A673 (cell line): ENCODE results near the gene RTRAF. TPM values are rescaled to one million over a fixed set of nuclear protein-coding genes. Genes with fewer than 3 reads are reported as not detected.
A peak's percentile ranks its signal among the peaks of the same experiment; 100 is the strongest.

Experiments
- BruUV-seq: library from RNA; stranded (reverse); fragments of 400-500 nt; replicated peaks from 2 replicates; lab custom pipeline; 2021; lab: Mats Ljungman, UMichigan
- CTCF ChIA-PET: fragments of 300-600 bp; sonication (Branson Sonifier 250); formaldehyde crosslinking; loops from one replicate; lab custom pipeline; 2022; ENCODE audit warnings: antibody characterized with exemption; lab: Charles Lee
- POLR2A ChIA-PET: fragments of 300-600 bp; sonication (Branson Sonifier 250); formaldehyde crosslinking; loops from one replicate; lab custom pipeline; 2022; ENCODE audit warnings: antibody characterized with exemption; ENCODE audit not compliant: low non-redundant PET; lab: Charles Lee
- DNase-seq: peaks from one replicate; pipeline ENCODE4 v3.0.0-alpha.2; 2015; ENCODE audit warnings: low spot score
- H3K27ac ChIP-seq: fragments of 200-600 bp; sonication (generic); 2 replicates; pipeline ENCODE4 v1.5.1; 2016; ENCODE audit warnings: mixed run types, low read depth, mild to moderate bottlenecking, mixed read lengths, antibody characterized with exemption, low read length; ENCODE audit not compliant: poor library complexity, severe bottlenecking
- H3K27me3 ChIP-seq: fragments of 200-600 bp; sonication (generic); replicated peaks from 2 replicates; pipeline ENCODE4 v1.6.1; 2017; ENCODE audit warnings: mixed run types, low read depth, mild to moderate bottlenecking, mixed read lengths, antibody characterized with exemption, low read length; ENCODE audit not compliant: insufficient read depth, poor library complexity
- H3K36me3 ChIP-seq: fragments of 200-600 bp; sonication (generic); 2 replicates; pipeline ENCODE4 v1.6.1; 2016; ENCODE audit warnings: mixed run types, mild to moderate bottlenecking, mixed read lengths, antibody characterized with exemption, low read length; ENCODE audit not compliant: insufficient read depth, poor library complexity, severe bottlenecking
- H3K4me1 ChIP-seq: fragments of 200-600 bp; sonication (generic); 2 replicates; pipeline ENCODE4 v1.6.1; 2017; ENCODE audit warnings: mixed run types, mild to moderate bottlenecking, mixed read lengths, antibody characterized with exemption, low read length; ENCODE audit not compliant: insufficient read depth, poor library complexity, severe bottlenecking
- H3K4me3 ChIP-seq: fragments of 200-600 bp; sonication (generic); 2 replicates; pipeline ENCODE4 v1.5.1; 2016; ENCODE audit warnings: low read depth, mixed run types, mild to moderate bottlenecking, mixed read lengths, low read length; ENCODE audit not compliant: poor library complexity, severe bottlenecking
- H3K9me3 ChIP-seq: fragments of 200-600 bp; sonication (generic); 2 replicates; pipeline ENCODE4 v1.6.1; 2016; ENCODE audit warnings: mixed run types, low read depth, mild to moderate bottlenecking, mixed read lengths, antibody characterized with exemption, low read length; ENCODE audit not compliant: poor library complexity, severe bottlenecking
- EZH2 ChIP-seq: fragments of 200-600 bp; sonication (generic); IDR thresholded peaks from 2 replicates; pipeline ENCODE4 v1.6.1; 2017; ENCODE audit warnings: borderline replicate concordance, low read depth, mild to moderate bottlenecking, mixed read lengths, antibody characterized with exemption, low read length; ENCODE audit not compliant: poor library complexity, severe bottlenecking
- intact Hi-C: fragments of 100-400 bp; cut with micrococcal nuclease; formaldehyde crosslinking; loops from one replicate; pipeline ENCODE4 v1.10.0; 2022; ENCODE audit not compliant: unreplicated experiment
- total RNA-seq: library from RNA; stranded (reverse); gene quantifications from 2 replicates; pipeline ENCODE4 v1.2.3, GENCODE V29; 2021
- TF ChIP-seq, protein P1 (sequence below): fragments of 300-800, 200-600 bp; sonication (generic); conservative IDR thresholded peaks from 2 replicates; pipeline ENCODE4 v1.5.1; 2017; ENCODE audit warnings: low read depth, mild to moderate bottlenecking, antibody characterized with exemption, low read length, moderate library complexity, mixed read lengths

The RTRAF gene
- total RNA-seq, 1 experiment from 2014 or later, result 267 TPM

- H3K27me3 ChIP-seq, result no peaks in the 10 kb centered on the region
- intact Hi-C loops, result loop anchor here (5.0 kb wide), 1 partner anchor 57 kb away; the partner anchor contains the start of gene NID2
- ChIA-PET POLR2A (no interaction called here), CTCF (no interaction called here)
- peak overlapping the region; percentile 3 for H3K27ac ChIP-seq
- DNase-seq, result no peak
- TF ChIP-seq EZH2, result no peak
- TF ChIP-seq, protein P1, sequence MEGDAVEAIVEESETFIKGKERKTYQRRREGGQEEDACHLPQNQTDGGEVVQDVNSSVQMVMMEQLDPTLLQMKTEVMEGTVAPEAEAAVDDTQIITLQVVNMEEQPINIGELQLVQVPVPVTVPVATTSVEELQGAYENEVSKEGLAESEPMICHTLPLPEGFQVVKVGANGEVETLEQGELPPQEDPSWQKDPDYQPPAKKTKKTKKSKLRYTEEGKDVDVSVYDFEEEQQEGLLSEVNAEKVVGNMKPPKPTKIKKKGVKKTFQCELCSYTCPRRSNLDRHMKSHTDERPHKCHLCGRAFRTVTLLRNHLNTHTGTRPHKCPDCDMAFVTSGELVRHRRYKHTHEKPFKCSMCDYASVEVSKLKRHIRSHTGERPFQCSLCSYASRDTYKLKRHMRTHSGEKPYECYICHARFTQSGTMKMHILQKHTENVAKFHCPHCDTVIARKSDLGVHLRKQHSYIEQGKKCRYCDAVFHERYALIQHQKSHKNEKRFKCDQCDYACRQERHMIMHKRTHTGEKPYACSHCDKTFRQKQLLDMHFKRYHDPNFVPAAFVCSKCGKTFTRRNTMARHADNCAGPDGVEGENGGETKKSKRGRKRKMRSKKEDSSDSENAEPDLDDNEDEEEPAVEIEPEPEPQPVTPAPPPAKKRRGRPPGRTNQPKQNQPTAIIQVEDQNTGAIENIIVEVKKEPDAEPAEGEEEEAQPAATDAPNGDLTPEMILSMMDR, result no peak
- H3K4me1 ChIP-seq, result peaks cover 19% of the 10 kb centered on the region
- no peak overlapping the region for H3K4me3 ChIP-seq
- peaks cover 69% of the 10 kb centered on the region for H3K36me3 ChIP-seq
- no peaks in the 10 kb centered on the region for H3K9me3 ChIP-seq
- BruUV-seq, result no TSS peak
Observed at GRCh38 chr14:52010173-52010693, 20.9 kb downstream of the RTRAF start.

DNA sequence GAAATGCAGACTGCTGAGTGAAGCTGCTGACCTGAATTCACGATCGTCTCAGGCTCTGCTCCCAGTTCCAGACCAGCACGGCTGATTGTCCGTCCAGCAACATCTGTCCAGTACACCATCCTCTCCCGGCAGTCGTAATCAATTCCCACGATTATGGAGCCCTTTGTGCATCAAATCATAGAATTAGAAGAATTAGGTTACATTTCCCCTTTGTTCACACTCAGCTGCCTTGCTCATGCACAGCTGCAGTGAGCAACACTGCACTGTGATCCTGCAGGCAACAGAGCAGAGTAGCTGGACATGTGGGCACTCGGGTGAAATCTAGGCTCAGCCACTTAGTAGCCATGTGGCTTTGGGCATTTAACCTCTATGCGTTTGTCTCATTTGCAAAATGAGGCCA, 22.2 kb downstream of the RTRAF start:
- BruUV-seq, result no TSS peak
- POLR2A ChIA-PET, result no interaction called here
- Histone ChIP-seq H3K27me3 (no peaks in the 10 kb centered on the region), H3K27ac (no peak overlapping the region), H3K36me3 (peaks cover 57% of the 10 kb centered on the region), H3K9me3 (no peaks in the 10 kb centered on the region), H3K4me1 (peaks cover 27% of the 10 kb centered on the region), H3K4me3 (no peak overlapping the region)
- CTCF ChIA-PET, result no interaction called here
- DNase-seq, result no peak
- intact Hi-C loops, result loop anchor here (5.0 kb wide), 1 partner anchor 56 kb away; the partner anchor contains the start of gene NID2
- TF ChIP-seq, protein P1, result no peak
- TF ChIP-seq EZH2, result no peak

GRCh38 chr14:52012635-52013034, 23.3 kb downstream of the RTRAF start:
- Histone ChIP-seq H3K4me1 (peaks cover 27% of the 10 kb centered on the region), H3K4me3 (no peak overlapping the region), H3K36me3 (peaks cover 45% of the 10 kb centered on the region), H3K9me3 (no peaks in the 10 kb centered on the region), H3K27ac (peak overlapping the region; percentile 35), H3K27me3 (no peaks in the 10 kb centered on the region)
- DNase-seq, result no peak
- ChIA-PET CTCF (no interaction called here), POLR2A (no interaction called here)
- intact Hi-C loops, result loop anchor here (5.0 kb wide), 1 partner anchor 55 kb away; the partner anchor contains the start of gene NID2
- TF ChIP-seq EZH2, result no peak
- TF ChIP-seq, protein P1, result no peak
- no TSS peak for BruUV-seq
